Measurements from ENCODE around the gene DIS3L2.
A peak's percentile ranks its signal among the peaks of the same experiment; 100 is the strongest.

The DIS3L2 gene

DNA sequence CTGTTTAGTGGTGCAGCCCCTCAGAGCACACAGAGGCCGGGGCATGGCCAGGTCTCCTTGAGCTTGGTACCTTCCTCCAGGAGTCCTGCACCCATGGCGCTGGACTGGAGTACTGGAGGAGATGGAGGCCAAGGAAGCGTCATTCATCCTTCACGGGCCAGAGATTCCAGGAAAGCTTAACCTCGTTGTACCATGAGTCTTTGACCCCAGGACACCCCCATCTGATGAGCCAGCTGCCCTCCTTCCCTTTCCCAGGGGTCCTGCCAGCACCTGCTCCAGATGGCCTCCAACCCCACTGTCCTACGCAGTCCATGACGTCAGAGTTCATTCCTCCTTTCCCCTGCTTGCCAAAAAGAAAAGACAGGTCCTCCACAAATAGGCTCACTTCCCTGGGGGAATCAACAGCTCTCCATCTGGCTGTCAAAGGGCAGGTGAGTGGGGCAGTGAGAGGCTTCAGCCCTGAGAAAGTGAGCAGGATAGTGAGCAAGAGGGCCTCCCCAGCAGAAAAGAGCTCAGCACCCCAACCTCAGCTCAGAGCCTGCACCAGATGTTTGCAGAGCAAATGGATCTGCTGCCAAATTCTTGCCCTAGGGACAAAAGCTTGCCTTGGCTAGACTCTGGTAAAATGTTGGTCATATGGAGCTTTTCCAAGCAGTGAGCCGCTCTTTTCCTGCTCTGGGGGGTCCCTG lies 30.8 kb upstream of the DIS3L2 start:
- no peak for DNase-seq (ENCODE audit: low read depth)
- TF ChIP-seq, protein P1, sequence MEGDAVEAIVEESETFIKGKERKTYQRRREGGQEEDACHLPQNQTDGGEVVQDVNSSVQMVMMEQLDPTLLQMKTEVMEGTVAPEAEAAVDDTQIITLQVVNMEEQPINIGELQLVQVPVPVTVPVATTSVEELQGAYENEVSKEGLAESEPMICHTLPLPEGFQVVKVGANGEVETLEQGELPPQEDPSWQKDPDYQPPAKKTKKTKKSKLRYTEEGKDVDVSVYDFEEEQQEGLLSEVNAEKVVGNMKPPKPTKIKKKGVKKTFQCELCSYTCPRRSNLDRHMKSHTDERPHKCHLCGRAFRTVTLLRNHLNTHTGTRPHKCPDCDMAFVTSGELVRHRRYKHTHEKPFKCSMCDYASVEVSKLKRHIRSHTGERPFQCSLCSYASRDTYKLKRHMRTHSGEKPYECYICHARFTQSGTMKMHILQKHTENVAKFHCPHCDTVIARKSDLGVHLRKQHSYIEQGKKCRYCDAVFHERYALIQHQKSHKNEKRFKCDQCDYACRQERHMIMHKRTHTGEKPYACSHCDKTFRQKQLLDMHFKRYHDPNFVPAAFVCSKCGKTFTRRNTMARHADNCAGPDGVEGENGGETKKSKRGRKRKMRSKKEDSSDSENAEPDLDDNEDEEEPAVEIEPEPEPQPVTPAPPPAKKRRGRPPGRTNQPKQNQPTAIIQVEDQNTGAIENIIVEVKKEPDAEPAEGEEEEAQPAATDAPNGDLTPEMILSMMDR (IDR thresholded peaks at IDR 0.05; ENCODE audit: insufficient read depth, low read depth, low read length, missing control alignments): no peak

DNA sequence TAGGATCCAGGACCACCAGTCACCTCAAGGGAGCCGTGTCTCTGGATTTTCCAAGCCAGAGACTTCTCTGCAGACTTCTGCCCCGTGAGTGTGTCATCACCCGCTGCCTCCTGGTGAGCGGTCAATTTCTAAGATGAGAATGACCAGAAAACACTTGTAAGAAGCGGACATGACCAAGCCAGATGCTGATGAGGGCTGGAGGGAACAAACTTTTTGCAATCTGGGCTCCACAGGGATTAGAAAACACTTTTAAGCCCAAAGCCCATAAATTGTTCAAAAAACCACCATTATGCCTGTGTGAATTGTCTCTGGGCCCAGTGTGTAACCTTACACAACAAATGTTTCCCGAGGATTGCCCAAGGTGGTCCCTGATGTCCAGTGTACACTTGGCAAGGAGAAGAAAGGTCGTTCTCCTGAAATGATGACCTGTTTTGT lies 30.0 kb upstream of the DIS3L2 start:
- TF ChIP-seq, protein P1 (IDR thresholded peaks at IDR 0.05; ENCODE audit: insufficient read depth, low read depth, low read length, missing control alignments): no peak
- no peak for DNase-seq (ENCODE audit: low read depth)

More for the DNA sequence above, 30.8 kb upstream of the DIS3L2 start:
- H3K4me3 ChIP-seq (ENCODE audit: low read length): no peak overlapping the region

DNA sequence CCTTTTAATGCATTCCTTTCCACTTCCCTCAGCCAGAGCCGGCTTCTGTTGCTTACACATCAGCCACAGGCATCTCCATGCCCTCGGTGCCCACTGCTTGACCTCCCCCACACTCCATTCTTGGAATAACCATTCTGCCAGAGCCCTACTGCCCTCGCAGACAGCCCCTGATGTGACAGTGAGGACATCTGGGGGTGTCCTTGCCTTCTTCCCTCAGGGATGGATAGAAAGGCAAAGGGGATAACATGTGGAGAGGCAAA lies 28.9 kb upstream of the DIS3L2 start:
- H3K4me3 ChIP-seq (ENCODE audit: low read length): no peak overlapping the region
- TF ChIP-seq, protein P1 (IDR thresholded peaks at IDR 0.05; ENCODE audit: insufficient read depth, low read depth, low read length, missing control alignments): no peak
- no peak for DNase-seq (ENCODE audit: low read depth)

More for the DNA sequence above, 30.0 kb upstream of the DIS3L2 start:
- H3K4me3 ChIP-seq (ENCODE audit: low read length): no peak overlapping the region

DNA sequence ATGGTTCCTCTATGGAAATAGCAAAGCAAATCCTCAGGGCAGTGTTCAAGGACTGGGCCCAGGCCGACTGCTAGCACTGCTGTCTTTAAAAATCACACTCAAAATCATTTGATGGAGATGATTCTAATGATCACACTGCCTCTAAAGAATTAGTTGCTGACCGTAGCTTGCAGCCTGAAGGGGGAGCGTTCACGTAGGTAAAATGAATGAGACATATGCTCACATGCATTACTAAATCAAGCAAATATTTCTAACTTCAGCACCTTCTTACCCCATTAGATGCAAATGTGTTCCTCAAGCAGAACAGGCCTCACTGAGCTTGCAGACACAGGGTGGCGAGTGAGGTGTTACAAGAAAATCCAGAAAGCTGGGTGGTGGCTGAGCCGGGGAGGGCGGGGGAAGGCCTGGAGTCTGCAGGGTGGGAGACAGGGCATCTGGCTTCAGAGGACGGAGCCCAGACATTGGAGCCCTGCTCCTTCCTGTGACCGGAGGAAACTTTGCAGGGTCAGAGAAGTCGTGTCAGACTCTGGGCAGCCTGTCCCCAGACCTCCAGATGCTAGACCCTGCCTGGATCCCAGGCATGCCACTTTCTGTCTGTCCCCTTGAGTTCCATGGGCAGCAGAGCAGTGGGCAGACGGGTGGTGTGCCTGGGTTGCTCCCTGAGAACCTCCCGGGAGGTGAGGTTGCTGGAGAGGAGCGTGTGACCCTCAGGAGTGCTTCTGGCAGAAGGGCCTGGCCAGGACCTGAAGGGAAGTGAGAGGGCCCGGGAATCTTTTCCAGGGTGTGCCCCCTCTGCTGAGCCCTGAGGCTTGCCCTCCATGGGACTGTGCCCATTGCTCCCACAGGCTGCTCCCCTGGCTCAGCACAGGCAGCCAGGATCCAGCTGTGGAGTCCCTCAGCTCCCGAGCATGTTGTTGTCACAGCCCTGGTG lies 28.3 kb upstream of the DIS3L2 start:
- TF ChIP-seq, protein P1 (IDR thresholded peaks at IDR 0.05; ENCODE audit: insufficient read depth, low read depth, low read length, missing control alignments): no peak
- DNase-seq (ENCODE audit: low read depth): peak; percentile 23
- no peak overlapping the region for H3K4me3 ChIP-seq (ENCODE audit: low read length)

DNA sequence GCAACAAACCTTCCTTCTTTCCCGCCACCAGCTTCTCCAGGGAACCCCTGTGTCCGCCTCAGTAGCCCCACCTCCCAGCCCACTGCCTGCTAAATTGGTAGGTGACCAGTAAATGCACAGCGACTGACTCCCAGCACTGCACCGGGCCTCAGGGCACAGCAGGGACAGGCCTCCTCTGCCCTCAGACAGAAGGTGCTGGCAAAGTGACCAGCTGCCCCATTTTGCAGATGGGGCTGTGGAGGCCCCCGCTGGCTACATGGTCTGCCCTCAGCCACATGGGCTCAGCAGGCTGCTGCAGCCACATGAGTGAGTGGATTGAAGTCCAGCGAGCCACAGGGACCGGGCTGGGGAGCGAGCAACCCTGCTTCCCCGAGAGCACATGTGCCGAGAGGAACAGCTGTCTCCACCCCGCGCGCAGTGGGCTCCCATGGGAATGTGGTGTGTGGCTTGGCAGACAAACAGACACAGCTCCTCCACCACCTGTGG lies 27.6 kb upstream of the DIS3L2 start:
- H3K4me3 ChIP-seq (ENCODE audit: low read length): no peak overlapping the region
- no peak for DNase-seq (ENCODE audit: low read depth)
- TF ChIP-seq, protein P1 (IDR thresholded peaks at IDR 0.05; ENCODE audit: insufficient read depth, low read depth, low read length, missing control alignments): no peak

DNA sequence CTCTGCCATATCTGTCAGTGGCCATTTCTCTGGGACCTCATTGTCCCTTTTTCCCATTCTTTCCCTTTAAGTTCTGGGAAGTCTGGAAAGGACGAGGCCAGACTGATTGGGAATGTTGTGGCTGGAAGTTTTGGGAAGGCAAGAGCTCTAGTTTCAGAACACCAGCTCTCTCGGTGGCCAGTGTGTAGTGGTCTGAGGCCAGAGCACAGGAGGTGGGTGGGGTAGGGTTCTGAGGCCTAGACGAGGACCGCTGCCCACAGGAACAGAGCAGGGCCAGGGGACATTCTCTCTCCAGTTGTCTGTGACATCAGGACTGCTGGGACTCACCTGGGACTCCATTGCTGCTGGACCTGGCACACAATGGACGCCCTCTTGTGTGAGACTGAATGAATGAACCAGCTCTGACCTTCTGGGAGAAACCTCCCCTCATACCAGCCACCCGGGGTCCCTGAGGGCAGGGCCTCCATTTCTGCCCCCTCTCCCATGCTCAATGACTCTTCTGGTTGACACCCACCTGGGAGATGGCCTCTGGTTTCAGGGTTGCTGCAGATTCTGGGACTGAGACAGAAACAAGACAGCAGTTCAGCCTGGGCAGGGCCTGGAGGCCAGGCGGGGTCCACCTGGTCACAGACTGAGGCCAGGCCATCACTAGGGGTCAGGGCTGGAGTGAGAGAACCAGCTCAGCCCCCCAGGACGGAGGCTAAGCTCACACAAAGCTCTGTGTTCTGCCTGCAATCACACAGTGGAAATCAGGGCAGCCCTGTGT lies 26.9 kb upstream of the DIS3L2 start:
- H3K4me3 ChIP-seq (ENCODE audit: low read length): no peak overlapping the region
- TF ChIP-seq, protein P1 (IDR thresholded peaks at IDR 0.05; ENCODE audit: insufficient read depth, low read depth, low read length, missing control alignments): no peak
- no peak for DNase-seq (ENCODE audit: low read depth)
